ENCODE results near the gene COL17A1. TPM values are rescaled to one million over a fixed set of nuclear protein-coding genes. Genes with fewer than 3 reads are reported as not detected.

Gene COL17A1
- total RNA-seq (2021): 31.6 and 41.3 TPM in 2 replicates
- percentile 46 among the genes with signal in this experiment for Bru-seq, nascent RNA
- percentile 44 among the genes with signal in this experiment for BruChase-seq, experiment 1, labeled RNA remaining after a 2-hour chase
- BruChase-seq, experiment 2, labeled RNA remaining after a 6-hour chase: percentile 60 among the genes with signal in this experiment
- long read RNA-seq, full-length matches to known transcripts: 9 of 49 reads
- long read RNA-seq, partial matches to known transcripts: 15 of 49 reads
- long read RNA-seq, other reads (novel, unspliced or antisense): 25 of 49 reads

- Histone ChIP-seq H3K9me3 (ENCODE audit: insufficient read depth, low read depth) (0 out of 2 replicates have a peak, but pooled peaks cover under 1% of the 10 kb centered on the region), H4K20me1 (ENCODE audit: insufficient read depth) (no peaks in the 10 kb centered on the region), H3K9me2 (ENCODE audit: insufficient read depth) (no peaks in the 10 kb centered on the region), H3K79me2 (ENCODE audit: low read depth) (no peaks in the 10 kb centered on the region), H3F3A (ENCODE audit: insufficient read depth, low read depth) (no peaks in the 10 kb centered on the region), H3K4me3 (no peak within 1 kb of the TSS), H3K36me3 (ENCODE audit: low read depth) (no peaks in the 10 kb centered on the region), H3K4me2 (peak within 1 kb of the TSS; percentile 5), H2AFZ (no peak within 1 kb of the TSS; the same call in 1 of the 2 replicates), H3K27me3 (ENCODE audit: insufficient read depth, low read depth) (no peaks in the 10 kb centered on the region), H3K27ac (no peak within 1 kb of the TSS; the same call in 1 of the 2 replicates), H3K4me1 (replicated peaks; ENCODE audit: insufficient read depth) (peaks cover 11% of the 10 kb centered on the region)
- DNase-seq: no peak
- BruUV-seq (replicated peaks): no TSS peak
- CTCF ChIA-PET: interaction anchor here (0.6 kb wide), 1 partner anchor 20 kb away, joined by 3 read pairs; no protein-coding TSS in a partner anchor
- POLR2A ChIA-PET (ENCODE audit: unreplicated experiment): no interaction called here
- intact Hi-C loops (cut with micrococcal nuclease; ENCODE audit: unreplicated experiment): no loop called here
- TF ChIP-seq CTCF (conservative IDR thresholded peaks at IDR 0.05): no peak
- no peak for TF ChIP-seq EZH2 (IDR thresholded peaks at IDR 0.05; ENCODE audit: low read depth)
Measured at GRCh38 chr10:104085801-104086400, at the start of gene COL17A1. Gene COL17A1 (minus strand): TSS chr10:104085880. CDS start chr10:104080673, 5,207 bp downstream.

GRCh38 chr10:104130041-104130440 is 44.4 kb upstream of the COL17A1 start:
- Histone ChIP-seq H4K20me1 (ENCODE audit: insufficient read depth) (no peaks in the 10 kb centered on the region), H3K36me3 (ENCODE audit: low read depth) (no peaks in the 10 kb centered on the region), H3K4me1 (replicated peaks; ENCODE audit: insufficient read depth) (no peaks in the 10 kb centered on the region), H3K4me3 (no peak overlapping the region), H3K27me3 (ENCODE audit: insufficient read depth, low read depth) (no peaks in the 10 kb centered on the region), H3K27ac (no peak overlapping the region), H3F3A (ENCODE audit: insufficient read depth, low read depth) (no peaks in the 10 kb centered on the region), H3K79me2 (ENCODE audit: low read depth) (no peaks in the 10 kb centered on the region), H3K4me2 (no peak overlapping the region), H3K9me3 (ENCODE audit: insufficient read depth, low read depth) (no peaks in the 10 kb centered on the region), H3K9me2 (ENCODE audit: insufficient read depth) (no peaks in the 10 kb centered on the region), H2AFZ (no peak overlapping the region)
- POLR2A ChIA-PET (ENCODE audit: unreplicated experiment): interaction anchor here (1.0 kb wide), 1 partner anchor 8 kb away, joined by 7 read pairs; the partner anchor contains the start of gene SFR1
- BruUV-seq (replicated peaks): no TSS peak
- CTCF ChIA-PET: no interaction called here
- DNase-seq: no peak
- intact Hi-C loops (cut with micrococcal nuclease; ENCODE audit: unreplicated experiment): loop anchor here (2.0 kb wide), 1 partner anchor 29 kb away; no protein-coding TSS in a partner anchor
- TF ChIP-seq EZH2 (IDR thresholded peaks at IDR 0.05; ENCODE audit: low read depth) (no peak), CTCF (conservative IDR thresholded peaks at IDR 0.05) (no peak)

DNA sequence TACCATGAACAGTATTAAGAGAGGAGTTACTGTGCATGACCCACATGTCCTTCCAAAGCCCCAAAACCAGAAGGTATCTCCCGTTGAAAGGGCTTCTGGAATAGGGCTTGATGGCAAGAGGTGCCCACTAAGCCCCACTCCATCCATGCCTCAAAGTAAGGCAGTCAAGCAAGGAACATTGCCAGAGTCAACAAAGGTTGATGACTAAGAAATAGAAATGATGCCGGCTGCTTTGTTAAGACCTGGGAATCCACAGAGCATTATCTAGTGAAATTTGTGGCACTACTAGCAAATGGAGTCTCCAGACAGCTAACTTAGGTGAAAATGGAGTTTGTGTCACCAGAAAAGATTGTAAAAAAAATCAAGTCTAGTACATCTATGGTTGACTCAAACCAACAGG is 42.5 kb upstream of the COL17A1 start:
- no peak for DNase-seq
- TF ChIP-seq CTCF (conservative IDR thresholded peaks at IDR 0.05): no peak
- intact Hi-C loops (cut with micrococcal nuclease; ENCODE audit: unreplicated experiment): loop anchor here (10.0 kb wide), 1 partner anchor 413 kb away; no protein-coding TSS in a partner anchor
- no peaks in the 10 kb centered on the region for H3F3A ChIP-seq (ENCODE audit: insufficient read depth, low read depth)
- H3K4me3 ChIP-seq: no peak overlapping the region
- ChIA-PET CTCF (no interaction called here), POLR2A (ENCODE audit: unreplicated experiment) (interaction anchor here (0.7 kb wide), 1 partner anchor 129 kb away, joined by 3 read pairs; no protein-coding TSS in a partner anchor)
- no peaks in the 10 kb centered on the region for H3K9me3 ChIP-seq (ENCODE audit: insufficient read depth, low read depth)
- H4K20me1 ChIP-seq (ENCODE audit: insufficient read depth): no peaks in the 10 kb centered on the region
- no peak overlapping the region for H3K27ac ChIP-seq
- no peaks in the 10 kb centered on the region for H3K79me2 ChIP-seq (ENCODE audit: low read depth)
- no TSS peak for BruUV-seq (replicated peaks)
- no peaks in the 10 kb centered on the region for H3K9me2 ChIP-seq (ENCODE audit: insufficient read depth)
- no peaks in the 10 kb centered on the region for H3K36me3 ChIP-seq (ENCODE audit: low read depth)
- no peaks in the 10 kb centered on the region for H3K27me3 ChIP-seq (ENCODE audit: insufficient read depth, low read depth)
- H3K4me2 ChIP-seq: no peak overlapping the region
- H2AFZ ChIP-seq: no peak overlapping the region
- peaks cover 1% of the 10 kb centered on the region; the same call in 1 of the 2 replicates for H3K4me1 ChIP-seq (replicated peaks; ENCODE audit: insufficient read depth)

All from PC-9 (cell line).